H9 (cell line): ENCODE results near the gene HNRNPK. TPM values are rescaled to one million over a fixed set of nuclear protein-coding genes. Genes with fewer than 3 reads are reported as not detected.

Experiments used
- DNase-seq: peaks from one replicate; pipeline ENCODE4 v3.0.0-alpha.2; 2017
- H2AFZ ChIP-seq: one replicate; pipeline ENCODE4 v1.6.1; 2013; ENCODE audit warnings: mild to moderate bottlenecking, low read length, control low read depth, moderate library complexity
- H2AK5ac ChIP-seq: 2 replicates; pipeline ENCODE4 v1.6.1; 2013; ENCODE audit warnings: low read length, control low read depth, mixed read lengths; ENCODE audit not compliant: insufficient read length
- H2BK120ac ChIP-seq: one replicate; pipeline ENCODE4 v1.6.1; 2013; ENCODE audit warnings: low read depth, mild to moderate bottlenecking, low read length, control low read depth, inconsistent platforms; ENCODE audit not compliant: poor library complexity, severe bottlenecking
- H2BK12ac ChIP-seq: 2 replicates; pipeline ENCODE4 v1.6.1; 2013; ENCODE audit warnings: low read length, control low read depth, mixed read lengths, low read depth; ENCODE audit not compliant: insufficient read length
- H2BK15ac ChIP-seq: 2 replicates; pipeline ENCODE4 v1.6.1; 2013; ENCODE audit warnings: low read depth, low read length, control low read depth
- H2BK20ac ChIP-seq: one replicate; pipeline ENCODE4 v1.6.1; 2013; ENCODE audit warnings: low read depth, mild to moderate bottlenecking, low read length, control low read depth, inconsistent platforms; ENCODE audit not compliant: poor library complexity, severe bottlenecking
- H2BK5ac ChIP-seq: 2 replicates; pipeline ENCODE4 v1.6.1; 2013; ENCODE audit warnings: low read length, control low read depth, mixed read lengths; ENCODE audit not compliant: insufficient read length
- H3K14ac ChIP-seq: 2 replicates; pipeline ENCODE4 v1.6.1; 2013; ENCODE audit warnings: low read length, control low read depth; ENCODE audit not compliant: insufficient read depth
- H3K18ac ChIP-seq: 2 replicates; pipeline ENCODE4 v1.6.1; 2013; ENCODE audit warnings: low read depth, mild to moderate bottlenecking, mixed read lengths, low read length, control low read depth; ENCODE audit not compliant: insufficient read length
- H3K23ac ChIP-seq: 2 replicates; pipeline ENCODE4 v1.6.1; 2013; ENCODE audit warnings: low read length, control low read depth, mixed read lengths, low read depth; ENCODE audit not compliant: insufficient read length
- H3K23me2 ChIP-seq: 2 replicates; pipeline ENCODE4 v1.6.1; 2013; ENCODE audit warnings: low read depth, mild to moderate bottlenecking, mixed read lengths, low read length, control low read depth; ENCODE audit not compliant: insufficient read length, poor library complexity, severe bottlenecking
- H3K27ac ChIP-seq: 2 replicates; pipeline ENCODE4 v1.5.1; 2013; ENCODE audit warnings: low read length, control low read depth, mixed read lengths, low read depth; ENCODE audit not compliant: insufficient read length
- H3K27me3 ChIP-seq: 2 replicates; pipeline ENCODE4 v1.6.1; 2013; ENCODE audit warnings: low read length, control low read depth, inconsistent platforms; ENCODE audit not compliant: insufficient read depth
- H3K4ac ChIP-seq: 2 replicates; pipeline ENCODE4 v1.6.1; 2013; ENCODE audit warnings: low read depth, mild to moderate bottlenecking, control low read depth, inconsistent platforms, low read length, moderate library complexity
- H3K4me1 ChIP-seq: 2 replicates; pipeline ENCODE4 v1.6.1; 2013; ENCODE audit warnings: low read length, control low read depth, inconsistent platforms; ENCODE audit not compliant: insufficient read depth
- H3K4me2 ChIP-seq: 2 replicates; pipeline ENCODE4 v1.6.1; 2013; ENCODE audit warnings: low read length, control low read depth, mixed read lengths; ENCODE audit not compliant: insufficient read length, insufficient read depth
- H3K56ac ChIP-seq: 2 replicates; pipeline ENCODE4 v1.6.1; 2013; ENCODE audit warnings: low read depth, mild to moderate bottlenecking, mixed read lengths, low read length, control low read depth; ENCODE audit not compliant: insufficient read length
- H3K79me1 ChIP-seq: 2 replicates; pipeline ENCODE4 v1.6.1; 2013; ENCODE audit warnings: low read depth, mild to moderate bottlenecking, moderate library complexity, low read length, control low read depth, inconsistent platforms; ENCODE audit not compliant: insufficient read depth, poor library complexity, severe bottlenecking
- H3K79me2 ChIP-seq: 2 replicates; pipeline ENCODE4 v1.6.1; 2013; ENCODE audit warnings: low read length, control low read depth, inconsistent platforms; ENCODE audit not compliant: insufficient read depth
- H3K9ac ChIP-seq: 2 replicates; pipeline ENCODE4 v1.6.1; 2013; ENCODE audit warnings: low read length, control low read depth, mixed read lengths; ENCODE audit not compliant: insufficient read length; ENCODE audit errors: extremely low read depth
- H3K9me3 ChIP-seq: one replicate; pipeline ENCODE4 v1.6.1; 2013; ENCODE audit warnings: low read depth, low read length, inconsistent platforms; ENCODE audit not compliant: control insufficient read depth
- H3T11ph ChIP-seq: one replicate; pipeline ENCODE4 v1.6.1; 2013; ENCODE audit warnings: mild to moderate bottlenecking, low read length, control low read depth, inconsistent platforms
- H4K20me1 ChIP-seq: one replicate; pipeline ENCODE4 v1.6.1; 2013; ENCODE audit not compliant: control insufficient read depth, insufficient read length, insufficient read depth
- H4K5ac ChIP-seq: 2 replicates; pipeline ENCODE4 v1.6.1; 2013; ENCODE audit warnings: low read depth, mild to moderate bottlenecking, mixed read lengths, low read length, control low read depth; ENCODE audit not compliant: insufficient read length
- H4K8ac ChIP-seq: replicated peaks from 2 replicates; pipeline ENCODE4 v1.6.1; 2013; ENCODE audit warnings: low read length, control low read depth, mixed read lengths, low read depth; ENCODE audit not compliant: insufficient read length
- H4K91ac ChIP-seq: 2 replicates; pipeline ENCODE4 v1.6.1; 2013; ENCODE audit warnings: low read depth, mild to moderate bottlenecking, moderate library complexity, mixed read lengths, low read length, control low read depth; ENCODE audit not compliant: insufficient read length
- H3K27ac Mint-ChIP-seq, 3 experiments: 2 replicates in 2 of 3; 3 replicates in 1 of 3; pipeline ENCODE4 v1.8.0; 2020 to 2021; ENCODE audit warnings: mixed read lengths in 3 of 3, mild to moderate bottlenecking in 1 of 3, moderate library complexity in 1 of 3
- H3K27me3 Mint-ChIP-seq: 2 replicates; pipeline ENCODE4 v1.8.0; 2021; ENCODE audit warnings: low read depth, mild to moderate bottlenecking, moderate library complexity, mixed read lengths
- H3K36me3 Mint-ChIP-seq, 3 experiments: 2 replicates in 2 of 3; 3 replicates in 1 of 3; pipeline ENCODE4 v1.8.0; 2020 to 2021; ENCODE audit warnings: low read depth in 3 of 3, mixed read lengths in 3 of 3; ENCODE audit not compliant: insufficient read depth in 1 of 3
- H3K4me1 Mint-ChIP-seq, 2 experiments: 2 replicates each; pipeline ENCODE4 v1.8.0; 2020; ENCODE audit warnings: mixed read lengths in 2 of 2
- H3K4me3 Mint-ChIP-seq, 2 experiments: 2 replicates in 1 of 2; 3 replicates in 1 of 2; pipeline ENCODE4 v1.8.0; 2020 to 2021; ENCODE audit warnings: mild to moderate bottlenecking in 2 of 2, mixed read lengths in 2 of 2, moderate library complexity in 1 of 2
- H3K9me3 Mint-ChIP-seq, 2 experiments: 2 replicates in 1 of 2; 3 replicates in 1 of 2; pipeline ENCODE4 v1.8.0; 2020; ENCODE audit warnings: mild to moderate bottlenecking in 2 of 2, mixed read lengths in 2 of 2, moderate library complexity in 1 of 2
- WGBS: extraction: QIAGEN DNeasy Blood & Tissue Kit; methylation state at CpG from one replicate; pipeline ENCODE4 v1.1.7; 2013; ENCODE audit warnings: missing lambda C conversion rate, low lambda C conversion rate, mixed read lengths; ENCODE audit not compliant: insufficient read length; ENCODE audit errors: extremely low coverage; 5-methylcytosine and 5-hydroxymethylcytosine counted together
- total RNA-seq: library from RNA; stranded (reverse); gene quantifications from 2 replicates; pipeline ENCODE4 v1.2.1, GENCODE V29; 2021
- TF ChIP-seq, protein P1 (sequence below): fragments of 200-600 bp; sonication (generic); conservative IDR thresholded peaks from 3 replicates; pipeline ENCODE4 v1.8.0; 2021; ENCODE audit warnings: antibody characterized with exemption, mild to moderate bottlenecking

HNRNPK gene
- total RNA-seq, 1 experiment from 2014 or later, result 790 TPM

DNA sequence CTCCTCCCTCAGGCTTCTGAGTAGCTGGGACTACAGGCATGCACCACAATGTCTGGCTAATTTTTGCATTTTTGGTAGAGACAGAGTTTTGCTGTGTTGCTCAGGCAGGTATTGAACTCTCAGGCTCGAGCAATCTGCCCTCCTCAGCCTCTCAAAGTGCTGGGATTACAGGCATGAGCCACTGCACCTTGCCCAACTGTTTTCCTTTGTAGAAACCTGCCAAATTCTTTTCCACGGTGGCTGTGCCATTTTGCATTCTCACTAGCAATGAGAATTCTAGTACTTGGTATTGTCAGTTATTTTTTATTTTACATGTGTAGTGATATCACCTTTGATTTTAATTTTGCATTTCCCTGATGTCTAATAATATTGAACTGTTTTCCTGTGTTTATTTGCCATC is 8.4 kb upstream of the HNRNPK start:
- no peak overlapping the region for H3T11ph ChIP-seq
- H3K23me2 ChIP-seq, result no peaks in the 10 kb centered on the region
- H2BK5ac ChIP-seq, result no peak overlapping the region
- no peaks in the 10 kb centered on the region for H4K20me1 ChIP-seq
- no peaks in the 10 kb centered on the region for H3K4me1 ChIP-seq
- no peaks in the 10 kb centered on the region for H3K27me3 ChIP-seq
- no peak overlapping the region for H2BK120ac ChIP-seq
- no peak overlapping the region for H3K14ac ChIP-seq
- no peak overlapping the region for H3K27ac ChIP-seq
- H3K4ac ChIP-seq, result no peak overlapping the region
- Mint-ChIP-seq H3K27me3 (no peaks in the 10 kb centered on the region), H3K36me3 (peaks cover 14 to 27% (median 23%) of the 10 kb centered on the region in 3 experiments), H3K9me3 (no peaks in the 10 kb centered on the region), H3K27ac (peak overlapping the region; percentile 21 to 79 (median 49); a peak in 4 of 7 replicates), H3K4me1 (peaks cover 7 to 8% of the 10 kb centered on the region in 2 experiments), H3K4me3 (no peak overlapping the region)
- H2AK5ac ChIP-seq, result no peak overlapping the region
- no peak overlapping the region for H4K5ac ChIP-seq
- peaks cover 4% of the 10 kb centered on the region for H3K79me1 ChIP-seq
- no peak for DNase-seq
- no peak overlapping the region for H2BK12ac ChIP-seq
- no peak overlapping the region for H3K23ac ChIP-seq
- no peak overlapping the region for H4K91ac ChIP-seq
- peaks cover 11% of the 10 kb centered on the region; the same call in 1 of the 2 replicates for H3K79me2 ChIP-seq
- no peak overlapping the region for H2BK15ac ChIP-seq
- no peak overlapping the region for H2AFZ ChIP-seq
- no peak overlapping the region for H4K8ac ChIP-seq
- no peak overlapping the region for H3K9ac ChIP-seq
- no peak overlapping the region for H3K4me2 ChIP-seq
- no peak overlapping the region for H3K56ac ChIP-seq
- no peak overlapping the region for H3K18ac ChIP-seq
- WGBS, result no CpG with 5 or more reads among the region's 2 CpGs
- no peaks in the 10 kb centered on the region for H3K9me3 ChIP-seq
- no peak overlapping the region for H2BK20ac ChIP-seq
- TF ChIP-seq, protein P1, sequence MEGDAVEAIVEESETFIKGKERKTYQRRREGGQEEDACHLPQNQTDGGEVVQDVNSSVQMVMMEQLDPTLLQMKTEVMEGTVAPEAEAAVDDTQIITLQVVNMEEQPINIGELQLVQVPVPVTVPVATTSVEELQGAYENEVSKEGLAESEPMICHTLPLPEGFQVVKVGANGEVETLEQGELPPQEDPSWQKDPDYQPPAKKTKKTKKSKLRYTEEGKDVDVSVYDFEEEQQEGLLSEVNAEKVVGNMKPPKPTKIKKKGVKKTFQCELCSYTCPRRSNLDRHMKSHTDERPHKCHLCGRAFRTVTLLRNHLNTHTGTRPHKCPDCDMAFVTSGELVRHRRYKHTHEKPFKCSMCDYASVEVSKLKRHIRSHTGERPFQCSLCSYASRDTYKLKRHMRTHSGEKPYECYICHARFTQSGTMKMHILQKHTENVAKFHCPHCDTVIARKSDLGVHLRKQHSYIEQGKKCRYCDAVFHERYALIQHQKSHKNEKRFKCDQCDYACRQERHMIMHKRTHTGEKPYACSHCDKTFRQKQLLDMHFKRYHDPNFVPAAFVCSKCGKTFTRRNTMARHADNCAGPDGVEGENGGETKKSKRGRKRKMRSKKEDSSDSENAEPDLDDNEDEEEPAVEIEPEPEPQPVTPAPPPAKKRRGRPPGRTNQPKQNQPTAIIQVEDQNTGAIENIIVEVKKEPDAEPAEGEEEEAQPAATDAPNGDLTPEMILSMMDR, result no peak
